ENCODE measurements around the gene ZBTB22.

DNA sequence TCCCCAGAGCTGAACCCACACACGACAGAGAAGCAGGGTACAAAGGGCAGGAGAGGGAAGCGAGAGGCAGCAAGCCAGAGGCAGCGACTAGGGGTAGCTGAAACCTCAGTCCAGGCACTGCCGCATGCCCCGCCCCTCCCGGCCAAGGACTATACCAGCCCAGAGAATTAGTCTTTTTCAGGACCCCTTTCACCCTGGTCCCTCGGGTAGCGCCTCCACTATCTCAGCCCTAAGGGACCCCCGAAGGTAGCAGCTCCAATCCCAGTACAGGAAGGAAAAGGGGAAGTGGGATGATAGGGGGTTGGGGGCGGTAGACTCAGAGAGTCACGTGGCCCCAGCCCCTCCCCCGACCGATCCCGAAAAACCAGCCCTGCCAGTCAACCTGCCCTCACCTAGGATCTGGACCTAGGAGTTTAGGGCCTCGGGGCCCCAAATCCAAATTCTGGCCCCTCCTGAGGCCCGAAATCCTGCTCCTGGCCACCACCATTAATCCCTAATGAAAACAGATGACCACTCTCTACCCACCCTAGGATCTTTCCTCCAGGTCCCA, 20.1 kb downstream of the ZBTB22 start:
- TF ChIP-seq, protein P1, sequence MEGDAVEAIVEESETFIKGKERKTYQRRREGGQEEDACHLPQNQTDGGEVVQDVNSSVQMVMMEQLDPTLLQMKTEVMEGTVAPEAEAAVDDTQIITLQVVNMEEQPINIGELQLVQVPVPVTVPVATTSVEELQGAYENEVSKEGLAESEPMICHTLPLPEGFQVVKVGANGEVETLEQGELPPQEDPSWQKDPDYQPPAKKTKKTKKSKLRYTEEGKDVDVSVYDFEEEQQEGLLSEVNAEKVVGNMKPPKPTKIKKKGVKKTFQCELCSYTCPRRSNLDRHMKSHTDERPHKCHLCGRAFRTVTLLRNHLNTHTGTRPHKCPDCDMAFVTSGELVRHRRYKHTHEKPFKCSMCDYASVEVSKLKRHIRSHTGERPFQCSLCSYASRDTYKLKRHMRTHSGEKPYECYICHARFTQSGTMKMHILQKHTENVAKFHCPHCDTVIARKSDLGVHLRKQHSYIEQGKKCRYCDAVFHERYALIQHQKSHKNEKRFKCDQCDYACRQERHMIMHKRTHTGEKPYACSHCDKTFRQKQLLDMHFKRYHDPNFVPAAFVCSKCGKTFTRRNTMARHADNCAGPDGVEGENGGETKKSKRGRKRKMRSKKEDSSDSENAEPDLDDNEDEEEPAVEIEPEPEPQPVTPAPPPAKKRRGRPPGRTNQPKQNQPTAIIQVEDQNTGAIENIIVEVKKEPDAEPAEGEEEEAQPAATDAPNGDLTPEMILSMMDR (IDR thresholded peaks at IDR 0.05): no peak
- TF ChIP-seq EZH2phosphoT487 (IDR thresholded peaks at IDR 0.05): no peak

Data from neural progenitor cell (in vitro differentiated cells).